IPS-18a (cell line): ENCODE results near the gene MAFG.
A peak's percentile ranks its signal among the peaks of the same experiment; 100 is the strongest.

Experiments
- H3K27ac ChIP-seq: one replicate; pipeline ENCODE4 v1.5.1; 2013; ENCODE audit warnings: low read length
- H3K27me3 ChIP-seq: one replicate; pipeline ENCODE4 v1.6.1; 2013; ENCODE audit warnings: mild to moderate bottlenecking, low read length; ENCODE audit not compliant: control insufficient read depth, insufficient read depth
- H3K36me3 ChIP-seq: one replicate; pipeline ENCODE4 v1.6.1; 2013; ENCODE audit warnings: low read depth, low read length; ENCODE audit not compliant: control insufficient read depth
- H3K4me1 ChIP-seq: one replicate; pipeline ENCODE4 v1.6.1; 2013; ENCODE audit warnings: low read depth, low read length; ENCODE audit not compliant: control insufficient read depth
- H3K4me3 ChIP-seq: one replicate; pipeline ENCODE4 v1.5.1; 2013; ENCODE audit warnings: low read length
- H3K9ac ChIP-seq: one replicate; pipeline ENCODE4 v1.6.1; 2013; ENCODE audit warnings: mild to moderate bottlenecking, low read length, moderate library complexity
- H3K9me3 ChIP-seq: one replicate; pipeline ENCODE4 v1.6.1; 2013; ENCODE audit warnings: low read depth, low read length; ENCODE audit not compliant: control insufficient read depth

The MAFG gene

GRCh38 chr17:81870131-81870980 is 57.2 kb downstream of the MAFG start:
- H3K27me3 ChIP-seq, result no peaks in the 10 kb centered on the region
- peaks cover 3% of the 10 kb centered on the region for H3K4me1 ChIP-seq
- no peak overlapping the region for H3K27ac ChIP-seq

GRCh38 chr17:81869221-81870130 is 58.1 kb downstream of the MAFG start:
- H3K4me3 ChIP-seq, result peak overlapping the region; percentile 87
- H3K4me1 ChIP-seq, result peaks cover 3% of the 10 kb centered on the region
- no peaks in the 10 kb centered on the region for H3K9me3 ChIP-seq
- no peak overlapping the region for H3K27ac ChIP-seq
- H3K27me3 ChIP-seq, result no peaks in the 10 kb centered on the region
- H3K9ac ChIP-seq, result no peak overlapping the region
- H3K36me3 ChIP-seq, result peaks cover 3% of the 10 kb centered on the region

More at GRCh38 chr17:81870131-81870980, 57.2 kb downstream of the MAFG start:
- H3K36me3 ChIP-seq, result peaks cover 3% of the 10 kb centered on the region
- peak overlapping the region; percentile 74 for H3K9ac ChIP-seq
- peak overlapping the region; percentile 87 for H3K4me3 ChIP-seq
- H3K9me3 ChIP-seq, result no peaks in the 10 kb centered on the region

GRCh38 chr17:81868674-81869220 is 58.8 kb downstream of the MAFG start:
- no peak overlapping the region for H3K27ac ChIP-seq
- H3K27me3 ChIP-seq, result no peaks in the 10 kb centered on the region
- H3K36me3 ChIP-seq, result peaks cover 3% of the 10 kb centered on the region
- H3K4me1 ChIP-seq, result peaks cover 3% of the 10 kb centered on the region
- H3K9me3 ChIP-seq, result no peaks in the 10 kb centered on the region
- H3K4me3 ChIP-seq, result no peak overlapping the region
- H3K9ac ChIP-seq, result no peak overlapping the region
